SH-SY5Y (cell line): ENCODE results near the gene PTPRM.

ENCODE experiments used
- GATA2 ChIP-seq: IDR thresholded peaks from 2 replicates; pipeline ENCODE4 v1.6.1; 2011; ENCODE audit warnings: mild to moderate bottlenecking, low read depth, low read length
- GATA3 ChIP-seq: IDR thresholded peaks from 2 replicates; pipeline ENCODE4 v1.6.1; 2011; ENCODE audit warnings: low read depth, mild to moderate bottlenecking, low read length, moderate library complexity

- no peak for TF ChIP-seq GATA3
- no peak for TF ChIP-seq GATA2
Observed at GRCh38 chr18:8006979-8007378, 439.9 kb downstream of the PTPRM start.
